NOMO-1 (cell line): ENCODE results near the gene MZF1.

ENCODE experiments used
- DNase-seq, 2 experiments: peaks; one replicate each; lab custom pipeline; 2025; ENCODE audit not compliant: unreplicated experiment in 2 of 2; lab: John Stamatoyannopoulos, UW

Gene MZF1

DNA sequence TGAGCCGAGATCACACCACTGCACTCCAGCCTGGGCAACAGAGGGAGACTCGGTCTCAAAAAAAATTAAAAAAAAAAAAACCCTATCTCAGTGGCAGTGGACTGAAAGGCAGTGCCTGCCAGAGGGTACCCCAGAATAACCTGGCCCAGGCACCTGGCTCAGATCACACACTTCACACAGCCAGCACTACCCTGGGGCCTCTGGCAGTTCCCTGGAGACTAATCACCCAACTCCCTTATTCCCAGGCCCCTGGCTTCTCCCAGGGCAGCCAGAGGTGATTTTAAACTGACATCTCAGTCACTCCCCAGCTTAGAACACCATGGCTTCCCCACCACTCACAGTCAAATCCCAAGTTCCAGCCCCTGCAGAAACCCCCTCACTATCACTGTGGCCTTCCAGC, 57.9 kb downstream of the MZF1 start:
- DNase-seq, result no peak

DNA sequence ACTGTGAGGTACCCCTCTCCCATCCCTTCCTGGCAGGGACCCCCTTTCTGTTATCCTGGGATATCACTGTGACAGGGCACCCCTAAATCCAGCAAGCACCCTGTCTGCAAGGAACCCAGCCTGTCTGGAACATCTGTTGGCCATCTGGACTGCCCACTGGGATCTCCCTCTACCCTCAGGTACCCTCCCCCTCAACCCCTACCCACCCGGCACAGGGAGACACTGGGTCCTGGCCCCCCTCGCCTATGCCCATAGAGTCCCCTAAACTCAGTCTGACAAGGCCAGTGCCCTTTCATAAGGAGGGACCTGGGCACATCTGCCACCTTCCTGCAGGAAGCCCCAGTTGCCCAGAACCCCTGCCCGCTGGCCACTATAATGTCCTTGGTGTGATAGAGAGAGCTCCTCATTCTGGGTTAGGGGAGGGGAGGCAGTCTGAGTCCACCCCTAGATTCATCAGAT, 58.5 kb downstream of the MZF1 start:
- DNase-seq, result no peak

DNA sequence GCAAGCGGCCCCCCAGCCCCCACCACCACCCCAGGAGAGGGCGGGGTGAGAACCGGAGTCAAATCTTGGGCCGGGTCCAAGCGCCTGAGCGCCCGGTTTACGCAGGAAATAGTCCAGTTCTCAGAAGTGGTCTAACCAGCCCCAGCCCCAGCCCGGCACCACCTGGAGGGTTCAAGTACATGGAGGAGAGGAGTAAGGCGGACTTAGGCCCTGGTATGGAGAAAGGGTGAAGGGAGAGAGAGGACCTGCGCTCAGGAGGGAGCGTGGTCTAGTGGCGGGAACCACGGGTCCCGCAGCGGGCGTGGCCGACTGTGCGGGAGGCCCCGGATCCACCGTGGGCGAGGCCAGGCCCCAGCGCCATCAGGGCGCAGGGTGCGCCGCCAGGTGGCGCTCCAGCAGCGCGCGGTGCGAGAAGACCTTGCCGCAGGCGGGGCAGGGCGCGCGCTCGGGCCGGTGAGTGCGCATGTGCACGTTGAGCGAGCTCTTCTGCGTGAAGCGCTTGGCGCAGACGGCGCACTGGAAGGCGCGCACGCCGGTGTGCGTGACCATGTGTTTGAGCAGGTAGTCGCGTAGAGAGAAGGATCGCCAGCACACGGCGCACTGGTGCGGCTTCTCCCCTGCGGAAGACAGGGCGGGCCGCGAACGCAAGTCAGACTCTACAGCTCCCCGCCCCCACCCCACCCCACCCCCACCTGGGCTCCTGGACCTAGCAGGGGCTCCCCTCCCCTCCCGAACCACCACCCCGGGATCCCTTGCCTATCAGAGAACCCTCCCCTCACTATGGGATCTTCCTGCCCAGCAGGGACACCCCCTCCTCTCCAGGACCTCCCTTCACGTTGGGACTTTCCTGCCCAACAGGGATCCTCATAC, 59.2 kb downstream of the MZF1 start:
- DNase-seq, result peak; percentile 89 to 92

DNA sequence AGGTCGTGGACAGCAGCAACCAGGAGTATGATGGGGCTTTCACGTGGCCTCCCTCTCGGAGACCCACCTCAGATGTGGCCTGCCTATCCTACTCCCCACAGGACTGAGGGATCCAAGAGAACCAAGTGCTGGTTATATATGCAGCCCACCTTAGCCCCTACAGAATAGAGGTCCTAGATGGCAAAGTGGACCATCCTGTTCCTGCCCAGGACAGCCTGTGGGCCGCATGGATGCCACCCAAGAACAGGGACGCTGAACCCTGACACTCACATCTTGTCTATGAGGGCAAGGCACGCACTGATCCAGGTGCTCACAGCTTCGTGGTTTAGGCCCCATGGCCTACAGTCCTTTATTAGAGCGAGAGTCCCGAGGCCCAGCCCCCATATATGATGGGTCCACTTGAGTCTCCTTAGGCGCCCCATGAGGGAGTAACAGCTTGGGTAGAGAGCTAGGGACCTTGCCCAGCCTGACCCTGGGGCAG, 59.9 kb downstream of the MZF1 start:
- DNase-seq, result no peak
